Measurements from ENCODE around the gene ADAD2. TPM values are rescaled to one million over a fixed set of nuclear protein-coding genes. Genes with fewer than 3 reads are reported as not detected.

ADAD2 gene
- total and polyA plus RNA-seq, 9 of the 15 experiments (the other 6 are each of a cell fraction or from before 2014, with no cell fraction given), result 0.07 TPM; not detected in 8

DNA sequence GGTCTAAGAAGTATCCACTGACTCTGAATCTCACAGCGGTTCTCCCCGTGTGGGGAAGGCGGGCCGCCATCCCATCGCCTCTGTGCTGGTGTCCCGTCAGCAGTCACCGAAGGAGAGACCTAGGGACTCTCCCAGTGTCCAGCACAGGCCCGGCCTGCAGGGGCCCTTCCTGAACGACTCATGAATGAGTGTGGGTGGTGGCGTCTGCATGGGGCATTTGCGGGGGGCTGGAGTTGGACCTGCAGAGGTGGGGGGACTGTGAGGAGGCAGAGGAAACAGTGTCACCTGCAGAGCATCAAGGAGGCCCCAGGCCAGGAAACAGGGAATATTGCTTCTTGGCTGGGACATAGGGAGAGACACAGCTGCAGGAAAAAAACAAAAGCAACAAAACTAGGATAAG lies 38.5 kb downstream of the ADAD2 start:
- Histone ChIP-seq H3K9me1 (ENCODE audit: control insufficient read depth, insufficient read depth, low read length) (no peaks in the 10 kb centered on the region), H3K4me1 (replicated peaks in 1 of 2; ENCODE audit: control insufficient read depth in 2 of 2, insufficient read depth in 2 of 2, low read length in 2 of 2) (peaks cover 13 to 16% of the 10 kb centered on the region in 2 experiments), H3K4me2 (ENCODE audit: insufficient read depth, low read length) (no peak overlapping the region), H3K36me3 (ENCODE audit: control insufficient read depth, insufficient read depth, low read length) (no peaks in the 10 kb centered on the region), H3K27me3 (ENCODE audit: control insufficient read depth in 2 of 2, insufficient read depth in 2 of 2, low read length in 2 of 2) (peaks cover 22 to 57% of the 10 kb centered on the region in 2 experiments; a peak in 4 of 5 replicates), H4K20me1 (replicated peaks; ENCODE audit: control insufficient read depth, insufficient read depth, low read length) (no peaks in the 10 kb centered on the region; the same call in 1 of the 2 replicates), H3K27ac (ENCODE audit: extremely low read depth, low read depth, low read length) (no peak overlapping the region), H3K79me2 (ENCODE audit: control insufficient read depth, insufficient read depth, low read length) (no peaks in the 10 kb centered on the region), H3K9me3 (replicated peaks; ENCODE audit: control insufficient read depth, insufficient read depth, low read depth, low read length) (no peaks in the 10 kb centered on the region), H2AFZ (ENCODE audit: low read depth, low read length) (no peak overlapping the region), H3K4me3 (no peak overlapping the region), H3K9ac (ENCODE audit: insufficient read depth in 1 of 2, low read depth in 2 of 2, low read length in 2 of 2) (no peak overlapping the region)
- 46% methylated on average over 8 of the region's 11 CpGs for WGBS (ENCODE audit: insufficient coverage, low coverage, missing lambda C conversion rate)
- intact Hi-C loops (cut with micrococcal nuclease), result no loop called here
- in situ Hi-C loops (cut with MboI), result no loop called here
- ChIA-PET POLR2A (interaction anchor here (0.6 to 1.2 kb wide), 2 partner anchors 8 to 40 kb away, joined by 3 to 5 read pairs; no protein-coding TSS in a partner anchor), CTCF (ENCODE audit: low intra/inter-chr PET ratio) (no interaction called here)
- ATAC-seq (no peak), DNase-seq (ENCODE audit: extremely low read depth in 1 of 4, low spot score in 3 of 4) (no peak), FAIRE-seq (no peak)
- no TSS peak for BruUV-seq (replicated peaks)
- TF ChIP-seq ZKSCAN8 (CRISPR knock-in tag; IDR thresholded peaks at IDR 0.05) (no peak), ZBTB1 (CRISPR knock-in tag; IDR thresholded peaks at IDR 0.05; ENCODE audit: borderline replicate concordance, low read depth) (0 out of 2 replicates have a peak, but pooled peaks have one; percentile 19), ZNF217 (CRISPR knock-in tag; IDR thresholded peaks at IDR 0.05) (no peak), HLTF (IDR thresholded peaks at IDR 0.05) (no peak)

- BruUV-seq (replicated peaks), result no TSS peak
- H3K27ac ChIP-seq (ENCODE audit: extremely low read depth, low read depth, low read length), result no peak overlapping the region
- CTCF ChIA-PET (ENCODE audit: low intra/inter-chr PET ratio), result no interaction called here
- FAIRE-seq (no peak), DNase-seq (ENCODE audit: extremely low read depth in 1 of 4, low spot score in 3 of 4) (no peak), ATAC-seq (no peak)
- intact Hi-C loops (cut with micrococcal nuclease) (no loop called here), in situ Hi-C loops (cut with MboI) (no loop called here)
- peaks cover 10% of the 10 kb centered on the region; the same call in 1 of the 2 replicates for H4K20me1 ChIP-seq (replicated peaks; ENCODE audit: control insufficient read depth, insufficient read depth, low read length)
- no peaks in the 10 kb centered on the region for H3K9me3 ChIP-seq (replicated peaks; ENCODE audit: control insufficient read depth, insufficient read depth, low read depth, low read length)
- no peaks in the 10 kb centered on the region for H3K9me1 ChIP-seq (ENCODE audit: control insufficient read depth, insufficient read depth, low read length)
- no peak overlapping the region for H2AFZ ChIP-seq (ENCODE audit: low read depth, low read length)
- 0% methylated on average over 5 of the region's 5 CpGs for WGBS (ENCODE audit: insufficient coverage, low coverage, missing lambda C conversion rate)
- no peaks in the 10 kb centered on the region for H3K79me2 ChIP-seq (ENCODE audit: control insufficient read depth, insufficient read depth, low read length)
- H3K4me1 ChIP-seq (replicated peaks in 1 of 2; ENCODE audit: control insufficient read depth in 2 of 2, insufficient read depth in 2 of 2, low read length in 2 of 2), result peaks cover 13 to 22% of the 10 kb centered on the region in 2 experiments
- H3K4me3 ChIP-seq, result no peak overlapping the region
- H3K27me3 ChIP-seq (ENCODE audit: control insufficient read depth in 2 of 2, insufficient read depth in 2 of 2, low read length in 2 of 2), result peaks cover 28 to 53% of the 10 kb centered on the region in 2 experiments
- peak; percentile 64 for TF ChIP-seq ZNF146 (CRISPR knock-in tag; IDR thresholded peaks at IDR 0.05; ENCODE audit: unreplicated experiment)
- TF ChIP-seq RFX5 (IDR thresholded peaks at IDR 0.05; ENCODE audit: low read depth, low read length), result no peak
- no peak for TF ChIP-seq MTA1 (IDR thresholded peaks at IDR 0.05; ENCODE audit: borderline replicate concordance)
- TF ChIP-seq, protein P1, sequence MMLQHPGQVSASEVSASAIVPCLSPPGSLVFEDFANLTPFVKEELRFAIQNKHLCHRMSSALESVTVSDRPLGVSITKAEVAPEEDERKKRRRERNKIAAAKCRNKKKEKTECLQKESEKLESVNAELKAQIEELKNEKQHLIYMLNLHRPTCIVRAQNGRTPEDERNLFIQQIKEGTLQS (IDR thresholded peaks at IDR 0.05), result no peak
- TF ChIP-seq, protein P1 (CRISPR knock-in tag; conservative IDR thresholded peaks at IDR 0.05), result no peak
- no peak for TF ChIP-seq PHF21A (IDR thresholded peaks at IDR 0.05; ENCODE audit: borderline replicate concordance, low read depth)
- no peak overlapping the region for H3K9ac ChIP-seq (ENCODE audit: insufficient read depth in 1 of 2, low read depth in 2 of 2, low read length in 2 of 2)
- H3K36me3 ChIP-seq (ENCODE audit: control insufficient read depth, insufficient read depth, low read length), result no peaks in the 10 kb centered on the region
- H3K4me2 ChIP-seq (ENCODE audit: insufficient read depth, low read length), result no peak overlapping the region
- POLR2A ChIA-PET, result no interaction called here
Observed at GRCh38 chr16:84232060-84232459, 41.1 kb downstream of the ADAD2 start.

All from K562 (cell line).